Cerebellar cortex (tissue), 1 donor: ENCODE data around the gene GID8.

ENCODE experiments used
- DNase-seq: peaks from one replicate; pipeline ENCODE4 v3.0.0-alpha.2; 2015; ENCODE audit warnings: low spot score

Gene GID8

DNA sequence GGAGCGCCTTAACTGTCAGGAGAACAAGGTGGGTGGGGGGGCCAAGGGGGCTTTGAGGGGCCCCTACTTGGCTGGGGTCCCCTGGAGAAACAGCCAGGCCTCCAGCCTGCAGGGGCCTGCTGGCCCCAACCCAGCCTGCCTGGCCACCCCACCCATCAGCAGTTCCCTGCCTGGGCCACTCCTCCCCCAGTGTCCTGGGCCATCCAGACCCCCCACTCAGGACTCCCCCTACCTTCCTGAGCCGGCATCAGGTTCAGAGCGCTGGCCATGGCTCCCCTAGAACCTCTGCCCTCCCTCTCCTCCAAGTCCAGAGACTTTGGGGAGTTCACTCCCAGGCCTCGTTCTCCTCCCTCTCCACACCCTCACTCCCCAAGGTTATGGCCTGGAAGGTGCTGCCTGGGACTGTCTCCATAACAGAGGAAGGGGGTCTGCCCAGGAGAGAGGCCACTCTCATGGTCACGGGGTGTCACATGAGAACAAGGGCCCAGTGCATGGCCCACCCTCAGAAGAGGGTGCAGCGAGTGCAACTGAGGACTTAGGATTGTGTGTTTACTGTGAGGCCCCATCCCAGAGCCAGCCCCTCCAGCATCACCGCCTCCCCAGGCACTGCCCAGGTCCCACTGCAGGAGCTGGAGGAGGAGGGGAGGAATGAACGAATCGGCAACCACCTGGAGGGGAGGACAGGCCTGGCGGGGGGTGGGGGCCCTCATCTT lies 20.6 kb downstream of the GID8 start:
- no peak for DNase-seq

DNA sequence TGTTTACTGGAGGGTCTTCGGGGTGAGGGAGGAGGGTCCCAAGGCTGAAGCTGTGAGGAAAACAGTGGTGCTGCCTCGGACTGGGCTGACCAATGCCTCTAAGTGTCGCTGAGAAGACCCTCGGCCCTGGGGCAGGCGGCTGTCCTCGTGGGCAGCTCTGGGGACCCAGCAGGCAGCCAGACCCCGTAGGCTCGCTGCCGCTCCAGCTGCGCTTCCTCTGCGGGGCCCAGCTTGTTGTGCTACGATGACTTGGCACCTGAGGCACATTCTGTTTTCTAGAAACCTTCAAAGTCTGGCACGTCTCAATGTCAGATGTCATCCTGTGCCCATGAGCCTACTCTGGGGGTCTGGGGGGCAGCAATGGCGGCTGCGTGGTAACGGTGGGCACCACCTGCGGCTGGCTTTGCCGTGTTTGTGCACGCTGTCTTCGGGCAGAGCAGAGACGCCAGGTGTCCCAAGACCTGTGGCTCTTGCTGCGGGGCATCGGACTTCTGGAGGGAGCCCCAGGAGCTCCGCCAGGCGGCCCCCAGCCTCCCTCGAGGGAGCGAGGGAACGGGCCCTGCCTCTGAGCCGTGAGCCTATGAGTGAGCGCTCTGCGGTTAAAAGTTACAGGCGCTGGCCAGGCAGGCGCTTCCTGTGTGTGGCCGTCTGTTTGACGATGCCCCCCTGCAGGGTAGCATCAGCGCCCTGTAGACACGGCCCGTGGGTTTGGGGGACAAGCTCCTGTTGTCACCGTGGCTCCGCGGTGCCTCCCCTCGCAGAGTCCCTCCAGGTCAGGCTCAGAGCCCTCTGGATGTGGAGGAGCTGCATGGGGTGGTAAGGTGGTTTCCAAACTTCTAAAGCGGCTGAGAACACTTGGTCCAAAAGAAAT lies 21.4 kb downstream of the GID8 start:
- no peak for DNase-seq

DNA sequence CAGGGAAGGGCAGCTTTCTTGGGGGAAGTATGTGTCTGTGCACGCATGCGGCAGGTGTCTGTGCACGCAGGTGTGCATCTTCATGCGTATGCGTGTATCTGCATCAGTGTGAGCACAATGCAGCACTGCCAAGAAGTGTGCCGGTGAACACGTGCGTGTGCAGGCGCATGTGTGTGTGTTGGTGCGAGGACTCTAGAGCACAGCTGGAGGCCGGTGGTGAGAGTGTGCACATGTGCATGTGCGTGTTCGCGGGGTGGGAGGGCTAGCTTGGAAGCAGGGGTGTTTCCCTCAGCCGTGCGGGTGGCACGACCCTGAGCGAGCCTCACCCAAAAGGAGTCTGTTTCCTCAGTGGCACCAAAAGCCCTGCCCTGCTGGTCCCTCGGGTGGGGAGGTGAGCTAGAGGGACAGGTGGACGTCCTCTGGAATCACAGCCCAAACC lies 22.1 kb downstream of the GID8 start:
- no peak for DNase-seq

DNA sequence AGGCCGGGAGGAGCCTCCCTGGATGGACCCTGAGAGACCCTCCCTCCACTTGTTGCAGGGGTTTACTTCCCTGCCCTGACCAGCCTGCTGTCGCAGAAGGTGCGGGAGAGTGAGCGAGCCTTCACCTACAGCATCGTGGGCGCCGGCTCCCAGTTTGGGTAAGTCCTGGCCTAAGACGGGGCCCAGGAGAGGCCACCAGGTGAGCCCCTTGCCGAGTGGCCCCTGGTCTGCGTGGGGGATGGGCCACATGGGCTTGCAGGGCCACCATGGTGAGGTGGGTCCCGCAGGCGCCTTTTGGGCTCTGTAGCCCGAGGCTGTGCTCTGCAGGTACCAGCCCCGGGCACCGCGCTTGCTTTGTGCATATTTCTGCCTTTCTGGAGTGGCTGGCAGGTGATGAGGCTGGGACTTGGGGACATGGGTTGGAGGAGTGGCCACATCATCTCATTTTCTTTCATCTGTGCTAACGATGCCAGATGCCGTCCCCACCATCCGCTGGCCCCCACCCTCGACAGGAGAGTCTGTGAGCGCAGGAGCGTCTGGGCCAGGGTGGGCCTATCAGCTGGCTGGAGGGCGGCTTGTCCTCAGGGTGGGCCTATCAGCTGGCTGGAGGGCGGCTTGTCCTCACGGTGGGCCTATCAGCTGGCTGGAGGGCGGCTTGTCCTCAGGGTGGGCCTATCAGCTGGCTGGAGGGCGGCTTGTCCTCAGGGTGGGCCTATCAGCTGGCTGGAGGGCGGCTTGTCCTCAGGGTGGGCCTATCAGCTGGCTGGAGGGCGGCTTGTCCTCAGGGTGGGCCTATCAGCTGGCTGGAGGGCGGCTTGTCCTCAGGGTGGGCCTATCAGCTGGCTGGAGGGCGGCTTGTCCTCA lies 22.7 kb downstream of the GID8 start:
- peak; percentile 31 for DNase-seq

DNA sequence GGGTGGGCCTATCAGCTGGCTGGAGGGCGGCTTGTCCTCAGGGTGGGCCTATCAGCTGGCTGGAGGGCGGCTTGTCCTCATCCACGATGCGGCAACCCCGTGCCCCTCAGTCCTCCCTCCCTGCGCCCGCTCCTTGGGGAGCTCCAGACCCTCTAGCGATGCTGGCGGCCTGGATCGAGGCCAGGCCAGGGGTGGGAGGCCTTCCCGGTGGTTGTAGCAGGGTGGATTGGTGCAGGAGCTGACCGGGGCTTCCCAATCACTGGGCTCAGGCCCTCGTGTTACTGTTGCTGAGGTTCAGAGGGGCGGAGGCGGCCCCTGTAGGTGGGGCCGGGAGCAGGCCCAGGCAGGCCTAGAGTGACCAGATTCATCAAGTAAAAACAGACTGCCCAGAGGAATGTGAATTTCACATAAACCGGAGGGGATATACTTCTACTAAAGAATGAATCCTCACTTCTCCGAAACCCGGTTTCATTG lies 23.4 kb downstream of the GID8 start:
- DNase-seq: peak; percentile 63

DNA sequence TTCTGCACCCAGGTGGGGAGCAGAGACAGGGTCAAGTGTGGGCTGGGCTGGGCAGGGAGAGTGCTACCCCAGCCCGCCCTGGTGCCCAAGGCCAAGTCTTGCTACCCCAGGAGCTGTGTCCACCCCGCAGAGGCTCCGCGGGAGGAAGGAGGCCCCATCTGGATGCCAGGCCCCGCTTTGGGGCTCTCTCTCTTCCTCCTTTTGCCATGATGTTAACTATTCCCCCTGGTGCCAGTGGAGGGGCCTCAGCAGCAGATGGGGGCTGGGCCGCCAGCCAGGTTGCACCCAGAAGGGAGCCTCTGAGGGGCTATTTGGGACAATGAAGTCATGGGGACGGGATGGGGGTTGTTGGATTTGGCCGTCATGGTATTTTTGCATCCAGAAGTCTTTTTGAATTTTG lies 23.9 kb downstream of the GID8 start:
- DNase-seq: no peak

DNA sequence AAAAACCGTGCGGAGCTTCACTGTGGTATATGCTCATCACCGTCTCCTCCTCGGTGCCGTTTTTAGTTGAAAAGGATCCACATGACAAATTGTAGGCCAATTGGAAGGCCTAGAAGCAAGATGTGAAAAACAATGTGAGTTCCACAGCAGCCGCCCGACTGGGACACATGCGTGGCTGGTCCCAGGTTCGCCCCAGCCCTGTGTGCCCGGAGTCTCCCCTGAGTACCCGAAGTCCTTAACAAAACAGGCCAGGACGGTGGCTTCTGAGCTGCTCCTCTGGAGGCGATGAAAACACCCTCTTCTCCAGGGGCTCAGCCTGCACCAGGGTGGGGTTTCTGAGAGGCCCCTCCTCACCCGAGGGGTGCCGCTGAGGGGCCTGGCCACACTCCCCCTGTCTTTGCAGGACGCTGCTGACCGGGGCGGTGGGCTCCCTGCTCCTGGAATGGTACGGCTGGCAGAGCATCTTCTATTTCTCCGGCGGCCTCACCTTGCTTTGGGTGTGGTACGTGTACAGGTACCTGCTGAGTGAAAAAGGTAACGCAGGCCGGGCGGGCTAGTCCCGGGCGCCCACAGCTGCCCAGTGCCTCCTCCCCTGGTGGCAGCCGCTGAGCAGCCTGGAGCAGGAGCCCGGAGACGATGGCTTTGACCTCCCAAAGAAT lies 24.4 kb downstream of the GID8 start:
- no peak for DNase-seq

DNA sequence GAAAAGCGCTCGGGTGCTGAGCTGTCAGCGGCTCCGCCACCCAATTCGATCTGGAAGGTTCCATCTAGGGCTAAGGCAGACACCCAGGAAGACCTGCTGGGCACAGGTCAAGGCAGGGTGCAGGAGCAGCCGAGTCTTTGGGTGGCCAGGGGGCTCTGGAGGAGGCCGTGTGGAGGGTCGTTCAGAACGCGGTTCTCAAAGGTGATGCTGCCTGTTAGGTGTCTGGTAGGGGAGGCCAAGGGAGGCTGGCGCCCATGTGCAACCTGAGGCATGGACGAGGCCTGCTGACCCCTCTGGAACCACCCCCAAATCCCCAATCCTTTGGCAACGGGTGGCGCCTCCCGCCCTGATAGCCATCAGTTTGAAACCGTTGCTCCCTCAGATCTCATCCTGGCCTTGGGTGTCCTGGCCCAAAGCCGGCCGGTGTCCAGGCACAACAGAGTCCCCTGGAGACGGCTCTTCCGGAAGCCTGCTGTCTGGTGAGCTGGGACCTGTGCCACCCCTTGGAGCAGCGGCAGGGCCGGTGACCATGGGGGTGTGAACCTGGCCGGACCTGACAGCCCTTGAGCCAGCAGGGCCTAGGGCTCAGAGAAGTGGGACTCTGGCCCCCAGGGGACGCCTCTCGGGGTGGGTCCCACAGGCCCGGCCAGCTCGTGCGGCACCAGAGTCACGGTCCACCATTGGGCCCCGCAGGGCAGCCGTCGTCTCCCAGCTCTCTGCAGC lies 25.1 kb downstream of the GID8 start:
- no peak for DNase-seq

DNA sequence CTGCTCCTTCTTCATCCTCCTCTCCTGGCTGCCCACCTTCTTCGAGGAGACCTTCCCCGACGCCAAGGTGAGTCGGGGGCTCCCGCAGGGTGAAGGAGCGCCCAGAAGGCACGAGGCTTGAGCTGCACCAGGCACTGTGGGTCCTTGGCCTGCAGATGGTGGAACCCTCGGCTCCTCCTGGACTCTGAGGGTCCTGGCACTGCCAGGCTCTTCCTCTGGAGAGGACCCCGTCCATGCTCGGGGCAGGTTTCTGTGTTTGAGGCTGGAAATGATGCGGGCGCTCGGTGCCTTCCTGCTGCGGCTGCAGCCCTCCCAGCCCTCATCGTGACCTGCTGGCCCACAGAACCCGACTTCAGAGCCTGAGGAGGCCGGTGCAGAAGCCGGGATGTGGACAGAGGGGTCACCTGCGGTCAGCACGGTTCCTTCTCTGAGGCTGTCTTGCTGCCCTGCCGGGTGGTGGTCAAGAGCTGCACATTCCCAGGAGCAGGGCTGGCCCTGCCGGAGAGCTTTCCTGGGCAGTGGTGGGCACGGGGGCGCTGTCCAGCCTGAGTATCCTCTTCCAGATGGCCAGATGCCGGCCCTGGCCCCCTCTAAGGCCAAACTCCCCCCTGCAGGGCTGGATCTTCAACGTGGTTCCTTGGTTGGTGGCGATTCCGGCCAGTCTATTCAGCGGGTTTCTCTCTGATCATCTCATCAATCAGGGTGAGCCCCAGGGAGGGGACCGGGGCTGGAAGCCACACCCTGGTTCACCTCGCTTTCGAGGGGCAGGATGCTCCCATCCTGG lies 25.9 kb downstream of the GID8 start:
- no peak for DNase-seq

DNA sequence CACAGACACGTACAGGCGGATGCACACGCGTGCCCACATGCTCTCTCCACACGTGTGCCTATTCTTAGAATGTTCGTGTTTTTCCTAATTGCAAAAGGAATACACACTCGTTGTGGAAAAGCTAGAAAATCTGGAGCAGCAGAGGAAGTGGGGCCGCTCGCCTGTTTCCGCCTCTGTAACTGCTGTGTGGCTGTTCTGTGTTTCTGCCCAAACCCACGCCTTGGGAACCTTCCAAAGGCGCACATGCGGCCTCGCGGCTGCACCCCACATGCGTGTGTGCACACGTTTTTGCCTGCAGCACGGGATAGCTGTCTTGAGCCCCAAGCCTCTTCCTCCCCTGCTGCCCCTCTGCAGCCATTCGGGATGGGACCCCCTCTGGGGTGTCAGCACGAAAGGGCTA lies 26.8 kb downstream of the GID8 start:
- DNase-seq: no peak

DNA sequence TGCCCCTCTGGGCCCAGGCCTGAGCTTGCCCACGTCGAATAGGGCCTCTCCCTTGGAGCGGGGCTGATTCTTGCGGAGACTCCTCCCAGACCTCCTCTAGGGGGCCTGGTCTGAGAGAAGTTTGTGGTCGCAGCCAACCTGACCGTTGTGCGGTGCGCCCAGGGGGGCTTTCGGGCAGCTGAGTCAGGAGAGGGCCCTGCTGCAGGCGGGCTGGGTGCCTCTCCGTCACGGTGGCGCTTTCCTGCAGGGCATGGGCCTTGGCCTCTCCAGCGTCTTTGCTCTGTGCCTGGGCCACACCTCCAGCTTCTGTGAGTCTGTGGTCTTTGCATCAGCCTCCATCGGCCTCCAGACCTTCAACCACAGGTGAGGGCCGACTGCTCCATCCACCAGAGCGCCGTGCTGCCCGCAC lies 27.4 kb downstream of the GID8 start:
- DNase-seq: no peak

DNA sequence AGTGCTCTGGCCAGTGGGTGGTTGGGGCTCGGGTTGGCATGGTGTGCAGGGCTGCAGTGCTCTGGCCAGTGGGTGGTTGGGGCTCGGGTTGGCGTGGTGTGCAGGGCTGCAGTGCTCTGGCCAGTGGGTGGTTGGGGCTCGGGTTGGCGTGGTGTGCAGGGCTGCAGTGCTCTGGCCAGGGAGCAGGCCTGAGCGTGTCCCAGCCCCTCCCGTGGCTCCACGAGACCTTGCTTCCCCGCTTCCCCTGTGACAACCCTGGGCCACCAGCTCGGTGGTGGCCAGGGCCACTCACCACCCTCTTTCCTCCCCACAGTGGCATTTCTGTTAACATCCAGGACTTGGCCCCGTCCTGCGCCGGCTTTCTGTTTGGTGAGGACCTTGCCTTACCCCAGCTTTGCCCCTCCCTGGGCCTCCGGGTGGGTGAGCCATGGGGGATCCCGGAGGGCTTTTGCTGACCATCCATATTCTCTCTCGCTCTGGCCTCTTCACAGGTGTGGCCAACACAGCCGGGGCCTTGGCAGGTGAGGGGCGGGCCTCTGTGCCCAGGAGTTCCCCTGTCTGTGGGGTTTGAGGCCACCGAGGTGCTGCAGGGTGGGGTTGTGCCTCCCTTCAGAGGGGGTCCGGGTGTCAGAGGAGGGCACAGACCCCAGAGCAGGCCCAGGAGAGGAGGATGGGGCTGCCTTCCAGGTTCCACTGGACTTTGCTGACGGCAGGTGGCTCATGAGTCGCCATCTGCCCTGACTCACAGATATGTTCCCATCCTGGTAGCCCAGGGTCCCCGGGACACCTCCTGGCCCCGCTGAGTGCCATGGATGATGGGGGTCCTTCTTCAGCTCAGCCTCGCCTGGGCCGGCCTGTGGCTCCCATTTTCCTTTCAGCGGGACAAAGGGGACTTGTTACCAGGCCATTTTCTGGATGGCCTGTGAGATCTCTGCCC lies 28.5 kb downstream of the GID8 start:
- DNase-seq: no peak

DNA sequence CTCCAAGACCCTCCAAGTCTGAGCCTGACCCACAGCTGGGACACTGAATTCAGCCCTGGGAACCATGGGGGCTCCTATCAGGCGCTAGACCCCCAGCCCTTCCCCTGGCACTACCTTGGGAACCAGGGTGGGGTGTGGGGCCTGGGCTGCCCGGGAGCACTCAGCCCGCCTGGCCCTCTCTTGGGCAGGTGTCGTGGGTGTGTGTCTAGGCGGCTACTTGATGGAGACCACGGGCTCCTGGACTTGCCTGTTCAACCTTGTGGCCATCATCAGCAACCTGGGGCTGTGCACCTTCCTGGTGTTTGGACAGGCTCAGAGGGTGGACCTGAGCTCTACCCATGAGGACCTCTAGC lies 29.2 kb downstream of the GID8 start:
- no peak for DNase-seq

DNA sequence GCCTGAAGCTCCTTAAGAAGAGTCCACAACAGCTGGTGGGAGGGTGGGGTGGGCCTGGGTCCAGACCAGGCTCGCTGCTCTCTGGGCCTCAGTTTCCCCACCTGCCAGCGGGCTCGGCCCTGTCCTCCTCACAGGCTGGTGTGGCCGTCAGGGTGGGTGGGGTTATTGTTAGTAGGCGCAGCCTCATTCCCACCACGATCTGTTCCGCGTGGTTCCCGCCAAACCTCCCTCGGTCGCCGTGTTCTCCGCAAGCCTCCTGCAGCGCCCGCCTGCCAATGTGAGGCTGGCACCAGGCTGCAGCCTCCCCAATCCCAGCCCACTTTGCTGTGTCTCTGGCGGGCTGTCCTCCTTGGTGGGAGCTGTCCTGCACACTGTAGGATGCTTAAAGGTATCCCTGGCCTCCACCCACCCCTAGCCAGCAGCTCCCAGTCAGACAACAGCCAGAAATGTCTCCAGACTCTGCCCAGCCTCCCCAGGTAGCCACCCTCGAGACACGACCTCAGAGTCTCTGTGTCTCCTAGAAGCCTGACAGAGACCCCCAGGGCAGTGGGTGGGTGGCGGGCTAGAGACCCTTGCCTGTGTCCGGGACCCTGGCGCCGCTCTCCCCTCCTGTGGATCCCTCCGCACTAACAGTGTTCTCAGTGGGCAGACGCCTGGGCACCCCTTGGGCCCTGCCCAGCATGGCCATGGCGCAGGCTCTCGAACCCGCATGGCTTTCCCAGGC lies 29.8 kb downstream of the GID8 start:
- no peak for DNase-seq

DNA sequence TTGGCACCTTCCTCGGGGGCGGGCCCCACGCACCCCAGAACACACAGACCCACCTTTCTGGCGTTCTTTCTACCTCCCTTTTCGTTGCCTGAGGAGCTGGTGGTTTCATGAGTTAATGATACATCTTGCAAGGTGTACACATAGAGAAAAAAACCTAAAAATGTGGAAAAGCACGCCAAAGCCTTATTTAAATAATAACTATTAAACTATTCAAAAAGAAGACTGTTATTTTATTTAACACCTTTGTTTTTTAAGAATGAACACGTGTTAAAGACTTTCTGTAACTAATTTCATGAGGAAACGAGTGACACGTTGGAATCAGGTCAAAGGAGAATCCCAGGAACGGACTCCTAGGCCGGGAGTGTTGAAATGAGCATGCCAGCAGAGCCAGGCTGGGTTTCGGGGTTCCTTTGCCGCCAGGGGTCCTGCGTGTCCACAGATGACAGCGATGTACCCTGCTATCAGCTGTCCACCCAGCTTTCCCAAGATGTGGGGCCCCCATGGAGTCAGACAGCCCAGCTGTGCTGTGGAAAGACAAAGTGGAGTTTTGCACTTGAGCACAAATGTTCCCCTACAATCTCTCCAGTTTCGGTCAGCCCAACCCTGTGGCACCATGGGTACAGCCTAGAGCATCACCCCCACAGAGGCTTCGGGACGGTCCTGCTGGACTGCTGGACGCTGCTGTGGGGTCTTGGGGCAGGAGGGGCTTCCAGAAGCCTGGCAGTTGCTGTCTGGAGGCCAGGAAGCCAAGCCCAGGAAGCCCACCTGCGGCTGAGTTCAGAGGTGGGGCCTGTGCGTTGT lies 30.6 kb downstream of the GID8 start:
- no peak for DNase-seq

DNA sequence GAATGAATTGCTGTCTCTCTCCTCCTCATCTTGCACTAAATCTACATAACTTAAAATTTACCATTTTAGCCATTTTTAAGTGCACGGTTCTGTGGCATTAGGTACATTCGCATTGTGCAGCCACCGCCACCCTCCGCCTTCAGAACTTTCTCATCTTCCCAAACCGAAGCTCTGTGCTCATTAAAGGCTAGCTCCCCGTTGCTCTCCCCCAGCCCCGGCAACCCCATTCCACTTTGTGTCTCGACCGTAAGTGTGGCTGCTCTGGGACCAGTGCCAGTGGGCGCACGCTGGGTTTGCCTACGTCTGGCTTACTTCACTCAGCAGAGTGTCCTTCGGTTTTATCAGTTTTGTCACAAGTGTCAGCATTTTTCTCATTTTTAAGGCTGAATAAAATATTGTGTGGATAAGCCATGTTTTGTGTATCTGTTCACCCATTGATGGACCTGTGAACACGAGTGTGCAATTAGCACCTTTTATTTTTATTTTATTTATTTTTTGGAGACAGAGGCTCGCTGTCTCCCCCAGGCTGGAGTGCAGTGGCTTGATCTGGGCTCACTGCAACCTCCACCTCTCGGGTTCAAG lies 31.3 kb downstream of the GID8 start:
- no peak for DNase-seq

DNA sequence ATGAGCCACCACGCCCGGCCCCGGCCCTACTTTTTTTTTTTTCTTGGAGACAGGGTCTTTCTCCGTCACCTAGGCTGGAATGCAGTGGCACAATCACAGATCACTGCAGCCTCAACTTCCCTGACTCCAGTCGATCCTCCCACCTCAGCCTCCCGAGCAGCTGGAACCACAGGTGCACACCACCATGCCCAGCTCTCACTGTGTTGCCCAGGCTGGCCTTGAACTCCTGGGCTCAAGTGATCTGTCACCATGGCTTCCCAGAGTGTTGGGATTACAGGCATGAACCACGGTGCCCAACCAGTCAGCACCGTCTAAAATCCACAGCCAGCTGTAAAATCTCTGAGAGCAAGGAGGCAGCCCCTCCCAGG lies 32.0 kb downstream of the GID8 start:
- DNase-seq: no peak
